Stimulated activated naive CD4-positive, alpha-beta T cell (primary cell): ENCODE measurements around the gene NOX4.
"Not testable (repeated sequence)": the region's sequence is repeated elsewhere in the genome, so short reads cannot be mapped to it uniquely, and the experiment has no call there.

Source experiments
- DNase-seq, 6 experiments: peaks; one replicate each; lab custom pipeline; 2025; lab: John Stamatoyannopoulos, UW

Gene NOX4

GRCh38 chr11:89303029-89303428, 188.1 kb downstream of the NOX4 start:
- DNase-seq = not testable (repeated sequence)

- not testable (repeated sequence) for DNase-seq
These were observed 196.2 kb downstream of the NOX4 start for GRCh38 chr11:89295023-89295422.

- DNase-seq = no peak
These were observed 197.1 kb downstream of the NOX4 start for GRCh38 chr11:89293965-89294679.

GRCh38 chr11:89288004-89288403, 203.2 kb downstream of the NOX4 start:
- not testable (repeated sequence) for DNase-seq

DNA sequence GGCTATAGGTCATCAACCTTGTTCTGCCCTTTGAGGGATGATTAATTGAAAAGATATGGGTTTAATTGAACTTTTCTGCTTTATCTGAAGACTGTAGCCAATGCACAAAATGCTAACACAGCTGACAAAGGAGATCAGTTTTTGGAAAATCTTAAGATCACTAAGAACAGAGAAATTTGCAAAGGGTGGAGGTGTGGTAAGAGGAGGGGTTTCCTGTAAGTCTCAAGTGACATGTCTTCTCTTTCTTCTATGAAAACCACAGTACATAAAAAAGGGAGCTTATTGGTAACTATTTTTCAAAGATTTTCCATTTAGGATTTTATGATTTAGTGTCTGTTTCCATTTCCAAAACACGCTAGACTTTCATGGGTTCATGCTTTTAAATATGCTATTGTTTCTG, 204.6 kb downstream of the NOX4 start:
- DNase-seq = peak in 1 of 6 experiments; percentile 26

- not testable (repeated sequence) for DNase-seq
These were observed 210.0 kb downstream of the NOX4 start for GRCh38 chr11:89281032-89281677.

- DNase-seq = no peak
These were observed 212.0 kb downstream of the NOX4 start for GRCh38 chr11:89279176-89279575.

DNA sequence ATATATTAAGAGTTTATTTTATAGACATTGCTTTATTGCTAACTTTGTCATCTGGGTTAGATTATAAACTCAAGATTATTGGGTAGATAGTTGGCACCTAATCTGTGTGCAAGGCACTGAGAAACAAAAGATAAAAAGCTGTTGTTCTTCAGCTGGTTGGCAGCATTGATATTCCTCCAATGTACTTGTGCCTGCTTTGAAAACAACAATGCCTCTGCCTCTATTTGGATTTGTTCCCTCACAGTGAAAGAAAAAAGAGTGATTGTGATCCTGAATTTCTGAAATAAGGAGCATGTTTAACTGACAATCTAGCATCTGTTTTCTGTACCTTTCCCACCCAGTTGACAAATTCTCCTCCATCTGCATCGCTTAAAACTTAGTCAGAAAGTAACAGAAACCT, 215.2 kb downstream of the NOX4 start:
- DNase-seq = no peak
